C4-2B (cell line): ENCODE results near the gene FOCAD.

Experiments used
- ZFX ChIP-seq: fragments of 450-650 bp; IDR thresholded peaks from 2 replicates; pipeline ENCODE4 v1.6.1; 2017
- TF ChIP-seq, protein P1 (sequence below): fragments of 450-650 bp; conservative IDR thresholded peaks from 2 replicates; pipeline ENCODE4 v1.5.1; 2017; ENCODE audit warnings: mild to moderate bottlenecking

DNA sequence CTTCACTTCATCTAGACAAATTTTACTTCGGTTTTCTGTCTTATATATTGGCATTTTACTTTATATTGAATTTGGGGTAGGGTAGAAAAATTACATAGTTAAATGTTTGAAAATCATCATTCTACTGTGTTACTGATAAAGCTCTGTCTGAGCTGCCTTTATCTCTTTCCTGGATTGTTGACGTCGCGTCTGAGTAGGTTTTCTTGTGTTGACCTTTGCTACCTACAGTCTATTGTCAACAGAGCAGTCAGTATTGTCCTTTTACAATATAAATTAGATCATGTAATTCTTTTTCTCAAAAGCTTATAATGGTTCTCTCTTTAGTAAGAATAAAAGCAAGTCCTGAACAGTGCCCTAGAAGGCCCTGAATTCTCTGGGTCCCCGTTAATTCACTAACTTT lies 219.2 kb downstream of the FOCAD start:
- TF ChIP-seq, protein P1, sequence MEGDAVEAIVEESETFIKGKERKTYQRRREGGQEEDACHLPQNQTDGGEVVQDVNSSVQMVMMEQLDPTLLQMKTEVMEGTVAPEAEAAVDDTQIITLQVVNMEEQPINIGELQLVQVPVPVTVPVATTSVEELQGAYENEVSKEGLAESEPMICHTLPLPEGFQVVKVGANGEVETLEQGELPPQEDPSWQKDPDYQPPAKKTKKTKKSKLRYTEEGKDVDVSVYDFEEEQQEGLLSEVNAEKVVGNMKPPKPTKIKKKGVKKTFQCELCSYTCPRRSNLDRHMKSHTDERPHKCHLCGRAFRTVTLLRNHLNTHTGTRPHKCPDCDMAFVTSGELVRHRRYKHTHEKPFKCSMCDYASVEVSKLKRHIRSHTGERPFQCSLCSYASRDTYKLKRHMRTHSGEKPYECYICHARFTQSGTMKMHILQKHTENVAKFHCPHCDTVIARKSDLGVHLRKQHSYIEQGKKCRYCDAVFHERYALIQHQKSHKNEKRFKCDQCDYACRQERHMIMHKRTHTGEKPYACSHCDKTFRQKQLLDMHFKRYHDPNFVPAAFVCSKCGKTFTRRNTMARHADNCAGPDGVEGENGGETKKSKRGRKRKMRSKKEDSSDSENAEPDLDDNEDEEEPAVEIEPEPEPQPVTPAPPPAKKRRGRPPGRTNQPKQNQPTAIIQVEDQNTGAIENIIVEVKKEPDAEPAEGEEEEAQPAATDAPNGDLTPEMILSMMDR: no peak
- TF ChIP-seq ZFX: no peak
